Hematopoietic multipotent progenitor cell treated with erythropoietin and hydrocortisone succinate and interleukin-3 and kit ligand, for 8 days (in vitro differentiated cells): ENCODE results near the gene DUS2.
"Not testable (repeated sequence)": the region's sequence is repeated elsewhere in the genome, so short reads cannot be mapped to it uniquely, and the experiment has no call there.

ENCODE experiments used
- DNase-seq: peaks from one replicate; pipeline ENCODE4 v3.0.0-alpha.2; 2015

DUS2 gene

DNA sequence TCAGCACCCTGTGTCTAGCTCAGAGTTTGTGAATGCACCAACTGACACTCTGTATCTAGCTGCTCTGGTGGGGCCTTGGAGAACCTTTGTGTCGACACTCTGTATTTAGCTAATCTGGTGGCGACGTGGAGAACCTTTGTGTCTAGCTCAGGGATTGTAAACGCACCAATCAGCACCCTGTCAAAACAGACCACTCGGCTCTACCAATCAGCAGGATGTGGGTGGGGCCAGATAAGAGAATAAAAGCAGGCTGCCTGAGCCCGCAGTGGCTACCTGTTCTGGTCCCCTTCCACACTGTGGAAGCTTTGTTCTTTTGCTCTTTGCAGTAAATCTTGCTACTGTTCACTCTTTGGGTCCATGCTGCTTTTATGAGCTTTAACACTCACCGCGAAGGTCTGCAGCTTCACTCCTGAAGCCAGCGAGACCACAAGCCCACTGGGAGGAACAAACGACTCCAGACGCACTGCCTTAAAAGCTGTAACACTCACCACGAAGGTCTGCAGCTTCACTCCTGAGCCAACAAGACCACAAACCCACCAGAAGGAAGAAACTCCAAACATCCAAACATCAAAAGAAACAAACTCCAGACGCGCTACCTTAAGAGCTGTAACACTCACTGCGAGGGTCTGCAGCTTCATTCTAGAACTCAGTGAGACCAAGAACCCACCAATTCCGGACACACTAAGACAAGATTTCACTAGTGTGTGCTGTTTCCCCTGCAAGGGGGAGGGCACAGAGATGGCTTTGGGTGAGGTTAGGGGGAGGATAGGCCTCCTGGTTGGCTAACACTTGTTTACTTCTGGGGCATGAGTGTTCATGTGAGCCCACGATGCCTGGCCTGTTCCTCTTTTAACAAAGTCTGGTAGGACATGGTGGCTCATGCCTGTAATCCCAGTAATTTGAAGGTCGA is 24.1 kb upstream of the DUS2 start, which contains the start of gene DPEP2:
Gene DPEP2, minus strand, starts transcription at position 706 of the 910 bp plus-strand sequence. CDS start 6,272 bp downstream, outside the sequence.
- peak; percentile 31 for DNase-seq

- no peak for DNase-seq
Observed at GRCh38 chr16:67999985-68000384, 23.1 kb upstream of the DUS2 start.

DNA sequence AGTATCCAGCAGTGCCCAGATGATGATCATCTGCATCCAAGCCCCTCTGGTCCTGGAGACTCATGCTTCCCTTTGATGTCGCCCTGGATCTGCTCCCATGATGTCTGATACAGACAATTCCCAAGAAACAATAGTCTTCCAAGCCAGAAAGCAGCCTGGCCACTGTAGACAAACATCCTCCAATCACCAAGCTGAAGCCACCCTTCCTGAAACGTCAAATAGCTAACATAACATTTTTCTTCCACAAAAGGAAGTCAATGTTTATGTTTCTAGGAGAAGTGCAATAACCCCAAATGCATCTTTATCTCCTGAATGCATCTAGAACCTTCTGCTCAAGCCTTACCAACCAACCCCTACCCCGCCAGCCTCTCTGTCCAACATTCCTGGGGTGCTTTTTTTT is 22.6 kb upstream of the DUS2 start:
- no peak for DNase-seq

DNA sequence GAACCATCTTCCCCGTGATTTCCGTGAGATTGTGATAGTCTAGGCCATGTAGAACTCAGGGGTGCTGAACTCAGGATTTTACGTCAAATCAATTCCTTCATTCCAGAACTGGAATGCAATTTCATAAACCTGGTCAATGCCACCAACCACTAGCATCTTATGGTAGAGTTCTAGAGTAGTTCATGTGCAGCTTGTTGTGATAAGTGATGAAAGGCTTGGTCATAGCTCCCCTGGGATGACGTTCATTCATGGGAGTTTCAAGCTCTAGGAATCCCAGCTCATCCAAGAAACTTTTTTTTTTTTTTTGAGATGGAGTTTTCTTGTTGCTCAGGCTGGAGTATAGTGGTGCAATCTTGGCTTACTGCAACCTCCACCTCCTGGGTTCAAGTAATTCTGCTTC is 20.1 kb upstream of the DUS2 start:
- DNase-seq = no peak

DNA sequence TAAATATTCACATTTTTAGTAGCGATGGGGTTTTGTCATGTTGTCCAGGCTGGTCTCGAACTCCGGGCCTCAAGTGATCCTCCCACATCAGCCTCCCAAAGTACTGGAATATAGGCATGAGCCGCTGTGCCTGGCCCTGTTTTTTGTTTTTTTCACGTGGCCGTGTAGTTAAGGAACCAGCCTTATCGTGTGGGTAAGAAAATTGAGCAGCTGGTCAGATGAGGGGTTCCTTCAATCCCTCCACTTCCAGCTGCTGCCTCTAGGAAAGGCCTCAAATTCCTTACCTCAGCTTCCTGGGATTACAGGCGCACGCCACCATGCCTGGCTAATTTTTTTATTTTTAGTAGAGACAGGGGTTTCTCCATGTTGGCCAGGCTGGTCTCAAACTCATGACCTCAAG is 17.9 kb upstream of the DUS2 start:
- no peak for DNase-seq

- DNase-seq = peak; percentile 37
Observed at GRCh38 chr16:68005786-68006286, 17.2 kb upstream of the DUS2 start.

DNA sequence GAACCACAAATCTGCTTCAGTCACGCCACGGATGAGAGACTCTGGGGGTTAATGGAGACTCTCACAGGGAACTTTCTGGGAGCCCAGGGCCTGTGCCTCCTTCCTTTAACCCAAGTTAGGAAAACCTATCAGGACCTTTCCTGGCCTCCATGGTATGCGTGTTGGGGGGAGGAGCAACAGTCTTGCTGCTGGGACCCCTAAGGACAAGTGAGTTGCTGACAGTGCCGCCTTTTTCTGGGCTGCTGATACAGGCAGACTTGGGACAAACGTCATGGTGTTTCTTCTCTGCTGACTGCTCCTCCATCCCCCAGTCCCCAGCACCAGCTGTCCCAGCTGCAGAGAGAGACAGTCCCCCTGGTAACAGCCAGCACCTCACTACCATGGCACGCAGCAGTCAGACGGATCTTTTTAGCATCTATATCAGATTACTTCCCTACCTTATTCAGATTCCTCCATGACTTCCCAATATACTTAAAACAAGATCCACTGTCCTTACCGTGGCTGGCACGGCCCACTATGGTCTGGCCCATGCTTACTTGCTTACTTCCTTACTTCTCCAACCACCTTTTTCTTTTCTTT is 13.8 kb upstream of the DUS2 start:
- no peak for DNase-seq

DNA sequence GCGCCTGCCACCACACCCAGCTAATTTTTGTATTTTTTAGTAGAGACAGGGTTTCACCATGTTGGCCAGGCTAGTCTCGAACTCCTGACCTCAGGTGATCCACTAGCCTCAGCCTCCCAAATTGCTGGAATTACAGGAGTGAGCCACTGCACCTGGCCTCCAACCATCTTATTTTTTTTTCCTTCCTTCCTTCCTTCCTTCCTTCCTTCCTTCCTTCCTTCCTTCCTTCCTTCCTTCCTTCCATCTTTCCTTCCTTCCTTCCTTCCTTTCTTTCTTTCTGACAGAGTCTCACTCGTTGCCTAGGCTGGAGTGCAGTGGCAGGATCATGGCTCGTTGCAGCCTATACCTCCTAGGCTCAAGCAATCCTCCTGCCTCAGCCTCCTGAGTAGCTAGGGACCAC is 13.2 kb upstream of the DUS2 start:
- not testable (repeated sequence) for DNase-seq

- no peak for DNase-seq
Observed at GRCh38 chr16:68013440-68013839, 9.6 kb upstream of the DUS2 start.

- DNase-seq = no peak
Observed at GRCh38 chr16:68015681-68016080, 7.4 kb upstream of the DUS2 start, which contains the start of gene DPEP2NB. DPEP2NB (minus strand) TSS chr16:68015911; CDS start chr16:68015770, 141 bp downstream.

- no peak for DNase-seq
Observed at GRCh38 chr16:68019167-68019680, 3.9 kb upstream of the DUS2 start.

GRCh38 chr16:68021490-68021889 is 1.6 kb upstream of the DUS2 start:
- no peak for DNase-seq

DNA sequence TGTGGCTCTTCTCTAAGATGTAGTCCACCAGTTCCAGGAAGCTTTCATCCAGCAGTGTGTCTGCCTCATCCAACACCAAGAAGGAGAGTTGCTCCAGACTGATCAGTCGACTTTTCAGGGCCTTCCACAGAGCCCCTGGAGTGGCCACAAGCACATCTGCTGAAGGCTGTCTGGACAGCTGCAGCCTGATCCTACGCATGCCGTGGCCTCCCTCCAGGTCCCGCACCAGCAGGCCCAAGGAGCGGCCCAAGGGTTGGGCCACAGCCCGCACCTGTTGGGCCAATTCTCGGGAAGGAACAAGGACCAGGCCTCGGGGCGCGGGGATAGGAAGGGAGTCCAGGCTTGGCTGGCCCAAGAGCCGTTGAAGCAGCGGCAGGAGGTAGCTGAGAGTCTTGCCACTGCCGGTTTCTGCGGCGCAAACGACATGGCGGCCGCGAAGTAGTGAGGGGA is 781 bp upstream of the DUS2 start:
- no peak for DNase-seq

- no peak for DNase-seq
Observed at GRCh38 chr16:68028996-68029395, 5.9 kb downstream of the DUS2 start.

GRCh38 chr16:68030108-68030507 is 7.0 kb downstream of the DUS2 start:
- not testable (repeated sequence) for DNase-seq

DNA sequence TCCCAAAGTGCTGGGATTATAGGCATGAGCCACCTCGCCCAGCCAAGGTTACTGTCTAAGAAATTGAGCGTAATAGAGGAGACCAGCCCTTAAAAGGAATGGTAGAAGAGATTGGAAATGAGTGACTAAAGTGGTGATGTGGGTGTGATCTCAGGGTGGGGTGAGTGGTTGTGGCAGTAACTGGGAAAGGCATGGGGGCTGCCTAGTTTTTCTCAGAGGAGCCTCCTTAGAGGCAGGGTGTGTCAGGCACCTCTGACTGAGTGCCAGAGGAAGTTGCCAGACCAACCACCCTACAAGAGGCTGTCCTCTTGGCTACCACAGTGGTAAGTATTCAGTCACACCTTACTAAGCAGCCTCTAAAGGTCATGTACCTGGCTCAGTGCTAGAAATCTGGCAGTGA is 8.9 kb downstream of the DUS2 start:
- peak; percentile 65 for DNase-seq

- no peak for DNase-seq
Observed at GRCh38 chr16:68033101-68033500, 10.0 kb downstream of the DUS2 start.

DNA sequence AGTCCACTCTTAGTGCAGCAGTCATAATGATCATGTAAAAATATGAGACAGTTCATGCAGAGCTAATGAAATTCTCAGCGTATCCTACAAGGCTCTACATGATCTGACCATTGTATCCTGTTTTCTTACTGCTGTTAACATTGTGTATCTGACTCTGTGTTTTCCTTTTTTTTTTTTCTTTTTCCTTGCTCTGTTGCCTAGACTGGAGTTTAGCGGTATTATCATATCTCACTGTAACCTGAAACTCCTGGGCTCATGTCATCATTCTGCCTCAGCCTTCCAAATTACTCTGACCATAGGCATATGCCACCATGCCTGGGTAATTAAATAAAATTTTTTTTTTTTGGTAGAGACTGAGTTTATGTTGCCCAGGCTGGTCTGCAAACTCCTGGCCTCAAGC is 12.1 kb downstream of the DUS2 start:
- DNase-seq = no peak

GRCh38 chr16:68037841-68038597 is 14.9 kb downstream of the DUS2 start:
- DNase-seq = no peak

GRCh38 chr16:68040506-68041288 is 17.6 kb downstream of the DUS2 start:
- peak; percentile 89 for DNase-seq

DNA sequence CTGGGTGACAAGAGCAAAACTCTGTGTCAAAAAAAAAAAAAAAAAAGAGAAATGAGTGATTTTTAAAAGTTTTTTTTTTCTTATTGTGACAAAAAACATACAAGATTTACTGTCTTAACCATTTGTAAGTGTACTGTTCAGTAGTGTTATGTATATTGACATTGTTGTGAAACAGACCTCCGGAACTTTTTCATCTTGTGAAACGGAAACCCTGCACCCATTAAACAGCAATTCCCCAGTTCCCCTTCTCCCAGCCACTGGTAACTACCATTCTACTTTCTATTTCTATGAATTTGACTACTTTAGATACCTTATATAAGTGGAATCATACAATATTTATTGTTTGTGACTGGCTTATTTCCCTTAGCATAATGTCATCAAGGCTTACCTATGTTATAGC is 18.7 kb downstream of the DUS2 start:
- DNase-seq = no peak

- no peak for DNase-seq
Observed at GRCh38 chr16:68046106-68046505, 23.0 kb downstream of the DUS2 start.
